ENCODE measurements around the gene RPL39. TPM values are rescaled to one million over a fixed set of nuclear protein-coding genes. Genes with fewer than 3 reads are reported as not detected.
A peak's percentile ranks its signal among the peaks of the same experiment; 100 is the strongest.
"Not testable (repeated sequence)": the region's sequence is repeated elsewhere in the genome, so short reads cannot be mapped to it uniquely, and the experiment has no call there.

RPL39 gene
- total RNA-seq, 1 experiment from 2014 or later: 2,237 TPM

GRCh38 chrX:119769388-119769787, 22.0 kb downstream of the RPL39 start:
- DNase-seq (ENCODE audit: low read depth); in situ Hi-C loops (cut with HindIII; ENCODE audit: low pct_unique_long_range_greater_than_20kb, low sequenced_read_pairs): not testable (repeated sequence)

GRCh38 chrX:119768436-119768835, 23.0 kb downstream of the RPL39 start:
- DNase-seq (ENCODE audit: low read depth): peak; percentile 52
- in situ Hi-C loops (cut with HindIII; ENCODE audit: low pct_unique_long_range_greater_than_20kb, low sequenced_read_pairs): not testable (repeated sequence)

- in situ Hi-C loops (cut with HindIII; ENCODE audit: low pct_unique_long_range_greater_than_20kb, low sequenced_read_pairs): no loop called here
- no peak for DNase-seq (ENCODE audit: low read depth)
Measured at GRCh38 chrX:119763836-119764387, 27.5 kb downstream of the RPL39 start.

- peak; percentile 38 for DNase-seq (ENCODE audit: low read depth)
- in situ Hi-C loops (cut with HindIII; ENCODE audit: low pct_unique_long_range_greater_than_20kb, low sequenced_read_pairs): no loop called here
Measured at GRCh38 chrX:119763181-119763580, 28.2 kb downstream of the RPL39 start.

GRCh38 chrX:119762718-119763117, 28.7 kb downstream of the RPL39 start:
- DNase-seq (ENCODE audit: low read depth): no peak
- in situ Hi-C loops (cut with HindIII; ENCODE audit: low pct_unique_long_range_greater_than_20kb, low sequenced_read_pairs): no loop called here

GRCh38 chrX:119760026-119760877, 31.2 kb downstream of the RPL39 start:
- in situ Hi-C loops (cut with HindIII; ENCODE audit: low pct_unique_long_range_greater_than_20kb, low sequenced_read_pairs): no loop called here
- no peak for DNase-seq (ENCODE audit: low read depth)

- in situ Hi-C loops (cut with HindIII; ENCODE audit: low pct_unique_long_range_greater_than_20kb, low sequenced_read_pairs): no loop called here
- no peak for DNase-seq (ENCODE audit: low read depth)
Measured at GRCh38 chrX:119759248-119759766, 32.1 kb downstream of the RPL39 start.

GRCh38 chrX:119758731-119759247, 32.6 kb downstream of the RPL39 start:
- in situ Hi-C loops (cut with HindIII; ENCODE audit: low pct_unique_long_range_greater_than_20kb, low sequenced_read_pairs): no loop called here

GRCh38 chrX:119757979-119758730, 33.3 kb downstream of the RPL39 start, which contains the start of gene SOWAHD:
Gene SOWAHD, plus strand, starts transcription at chrX:119758588. Its CDS starts 80 bp downstream, at chrX:119758668.
- no peak for DNase-seq (ENCODE audit: low read depth)
- in situ Hi-C loops (cut with HindIII; ENCODE audit: low pct_unique_long_range_greater_than_20kb, low sequenced_read_pairs): no loop called here

More at GRCh38 chrX:119758731-119759247, 32.6 kb downstream of the RPL39 start:
- no peak for DNase-seq (ENCODE audit: low read depth)

- no peak for DNase-seq (ENCODE audit: low read depth)
- in situ Hi-C loops (cut with HindIII; ENCODE audit: low pct_unique_long_range_greater_than_20kb, low sequenced_read_pairs): no loop called here
Measured at GRCh38 chrX:119757646-119757978, 33.8 kb downstream of the RPL39 start.

GRCh38 chrX:119756926-119757635, 34.3 kb downstream of the RPL39 start:
- in situ Hi-C loops (cut with HindIII; ENCODE audit: low pct_unique_long_range_greater_than_20kb, low sequenced_read_pairs): no loop called here

GRCh38 chrX:119755981-119756533, 35.4 kb downstream of the RPL39 start:
- DNase-seq (ENCODE audit: low read depth): no peak
- in situ Hi-C loops (cut with HindIII; ENCODE audit: low pct_unique_long_range_greater_than_20kb, low sequenced_read_pairs): no loop called here

More at GRCh38 chrX:119756926-119757635, 34.3 kb downstream of the RPL39 start:
- no peak for DNase-seq (ENCODE audit: low read depth)

GRCh38 chrX:119753639-119754257, 37.7 kb downstream of the RPL39 start:
- peak; percentile 59 for DNase-seq (ENCODE audit: low read depth)

GRCh38 chrX:119753001-119753400, 38.4 kb downstream of the RPL39 start:
- in situ Hi-C loops (cut with HindIII; ENCODE audit: low pct_unique_long_range_greater_than_20kb, low sequenced_read_pairs): no loop called here

More at GRCh38 chrX:119753639-119754257, 37.7 kb downstream of the RPL39 start:
- in situ Hi-C loops (cut with HindIII; ENCODE audit: low pct_unique_long_range_greater_than_20kb, low sequenced_read_pairs): no loop called here

GRCh38 chrX:119750751-119751150, 40.7 kb downstream of the RPL39 start:
- DNase-seq (ENCODE audit: low read depth); in situ Hi-C loops (cut with HindIII; ENCODE audit: low pct_unique_long_range_greater_than_20kb, low sequenced_read_pairs): not testable (repeated sequence)

More at GRCh38 chrX:119753001-119753400, 38.4 kb downstream of the RPL39 start:
- DNase-seq (ENCODE audit: low read depth): no peak

- in situ Hi-C loops (cut with HindIII; ENCODE audit: low pct_unique_long_range_greater_than_20kb, low sequenced_read_pairs); DNase-seq (ENCODE audit: low read depth): not testable (repeated sequence)
Measured at GRCh38 chrX:119750131-119750530, 41.3 kb downstream of the RPL39 start.

GRCh38 chrX:119745283-119745848, 46.1 kb downstream of the RPL39 start:
- in situ Hi-C loops (cut with HindIII; ENCODE audit: low pct_unique_long_range_greater_than_20kb, low sequenced_read_pairs): no loop called here
- no peak for DNase-seq (ENCODE audit: low read depth)
